ENCODE data around the gene UBE2G2.

Gene UBE2G2

DNA sequence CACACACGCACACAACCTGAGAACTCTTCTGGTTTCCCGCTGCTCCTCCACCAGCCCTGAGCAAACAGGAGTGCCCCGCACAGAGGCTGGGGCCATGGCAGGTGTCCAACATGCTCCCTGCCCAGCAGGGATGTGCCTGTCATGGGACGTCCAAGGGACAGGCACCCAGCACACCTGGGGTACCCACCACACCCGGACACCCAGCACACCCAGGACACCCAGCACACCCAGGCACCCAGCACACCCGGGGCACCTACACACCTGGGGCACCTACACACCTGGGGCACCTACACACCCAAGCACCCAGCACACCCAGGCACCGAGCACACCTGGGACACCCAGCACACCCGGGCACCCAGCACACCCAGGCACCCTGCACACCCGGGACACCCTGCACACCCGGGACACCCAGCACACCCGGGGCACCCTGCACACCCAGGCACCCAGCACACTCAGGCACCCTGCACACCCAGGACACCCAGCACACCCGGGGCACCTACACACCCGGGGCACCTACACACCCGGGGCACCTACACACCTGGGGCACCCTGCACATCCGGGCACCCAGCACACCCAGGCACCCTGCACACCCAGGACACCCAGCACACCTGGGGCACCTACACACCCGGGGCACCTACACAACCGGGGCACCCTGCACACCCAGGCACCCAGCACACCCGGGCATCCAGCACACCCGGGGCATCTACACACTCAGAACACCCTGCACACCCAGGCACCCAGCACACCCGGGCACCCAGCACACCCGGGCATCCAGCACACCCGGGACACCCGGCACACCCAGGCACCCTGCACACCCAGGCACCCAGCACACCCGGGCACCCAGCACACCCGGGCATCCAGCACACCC lies 37.9 kb downstream of the UBE2G2 start:
- DNase-seq (ENCODE audit: low spot score) = no peak
- in situ Hi-C loops (cut with MboI; ENCODE audit: low pct_unique_long_range_greater_than_20kb, low sequenced_read_pairs, unreplicated experiment) = no loop called here
- TF ChIP-seq, protein P1, sequence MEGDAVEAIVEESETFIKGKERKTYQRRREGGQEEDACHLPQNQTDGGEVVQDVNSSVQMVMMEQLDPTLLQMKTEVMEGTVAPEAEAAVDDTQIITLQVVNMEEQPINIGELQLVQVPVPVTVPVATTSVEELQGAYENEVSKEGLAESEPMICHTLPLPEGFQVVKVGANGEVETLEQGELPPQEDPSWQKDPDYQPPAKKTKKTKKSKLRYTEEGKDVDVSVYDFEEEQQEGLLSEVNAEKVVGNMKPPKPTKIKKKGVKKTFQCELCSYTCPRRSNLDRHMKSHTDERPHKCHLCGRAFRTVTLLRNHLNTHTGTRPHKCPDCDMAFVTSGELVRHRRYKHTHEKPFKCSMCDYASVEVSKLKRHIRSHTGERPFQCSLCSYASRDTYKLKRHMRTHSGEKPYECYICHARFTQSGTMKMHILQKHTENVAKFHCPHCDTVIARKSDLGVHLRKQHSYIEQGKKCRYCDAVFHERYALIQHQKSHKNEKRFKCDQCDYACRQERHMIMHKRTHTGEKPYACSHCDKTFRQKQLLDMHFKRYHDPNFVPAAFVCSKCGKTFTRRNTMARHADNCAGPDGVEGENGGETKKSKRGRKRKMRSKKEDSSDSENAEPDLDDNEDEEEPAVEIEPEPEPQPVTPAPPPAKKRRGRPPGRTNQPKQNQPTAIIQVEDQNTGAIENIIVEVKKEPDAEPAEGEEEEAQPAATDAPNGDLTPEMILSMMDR (IDR thresholded peaks at IDR 0.05; ENCODE audit: extremely low read depth, insufficient read depth, missing control alignments) = no peak

DNA sequence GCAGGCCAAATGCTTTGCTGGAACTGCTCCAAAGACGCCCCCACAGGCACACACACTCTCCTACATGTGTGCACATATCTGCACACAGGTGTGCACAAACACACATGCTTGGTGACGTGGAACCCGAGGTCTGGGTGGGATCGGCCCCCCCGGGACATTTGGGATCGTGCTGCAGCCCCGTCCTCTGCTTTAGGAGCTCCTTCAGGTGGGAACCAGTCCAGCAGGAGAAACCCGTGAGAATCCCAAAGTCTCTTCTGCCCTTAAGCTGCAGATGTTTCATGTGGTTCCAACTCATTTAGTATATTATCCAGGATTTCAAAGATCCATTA lies 38.6 kb downstream of the UBE2G2 start:
- in situ Hi-C loops (cut with MboI; ENCODE audit: low pct_unique_long_range_greater_than_20kb, low sequenced_read_pairs, unreplicated experiment) = no loop called here

DNA sequence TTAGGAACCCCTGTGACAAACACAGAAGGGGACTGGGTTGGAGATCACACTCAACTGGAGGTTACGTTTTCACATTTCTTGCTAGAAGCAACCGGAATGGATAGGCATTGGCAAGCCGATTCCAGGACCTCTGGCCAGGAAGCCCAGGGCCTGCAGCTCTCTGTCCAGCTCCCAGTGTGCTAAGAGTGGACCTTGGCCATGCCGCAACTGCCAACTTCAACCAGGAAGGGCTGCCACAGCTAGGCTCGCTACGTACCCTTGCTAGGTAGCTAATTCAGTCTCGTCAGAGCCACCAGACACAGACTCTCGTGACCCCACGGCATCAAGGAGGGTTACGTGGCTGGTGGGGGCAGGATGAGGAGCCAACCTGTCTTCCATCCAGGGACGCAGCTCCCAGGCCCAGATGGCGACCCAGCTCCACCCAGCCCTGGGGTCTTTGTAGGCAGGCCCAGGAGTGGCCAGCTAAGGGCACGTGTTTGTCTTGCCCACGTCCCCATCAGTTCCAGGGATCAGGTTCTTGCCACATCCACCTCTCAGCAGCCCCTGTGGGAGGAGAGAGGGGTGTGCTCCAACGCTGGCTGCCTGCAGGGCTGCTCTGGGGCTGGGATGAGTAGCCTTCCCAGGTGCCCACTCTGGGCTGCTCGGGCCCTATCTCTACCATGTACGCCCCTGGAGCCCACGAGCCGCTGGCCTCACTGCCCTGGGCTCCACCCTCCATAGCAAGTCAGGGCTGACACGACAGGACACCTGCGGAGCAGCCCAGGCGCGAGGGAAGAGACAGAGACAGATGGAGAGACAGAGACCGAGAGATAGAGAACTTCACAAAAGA lies 39.2 kb downstream of the UBE2G2 start:
- in situ Hi-C loops (cut with MboI; ENCODE audit: low pct_unique_long_range_greater_than_20kb, low sequenced_read_pairs, unreplicated experiment) = no loop called here
- DNase-seq (ENCODE audit: low spot score) = no peak
- TF ChIP-seq, protein P1 (IDR thresholded peaks at IDR 0.05; ENCODE audit: extremely low read depth, insufficient read depth, missing control alignments) = no peak

More for the DNA sequence above, 38.6 kb downstream of the UBE2G2 start:
- TF ChIP-seq, protein P1 (IDR thresholded peaks at IDR 0.05; ENCODE audit: extremely low read depth, insufficient read depth, missing control alignments) = no peak
- no peak for DNase-seq (ENCODE audit: low spot score)

DNA sequence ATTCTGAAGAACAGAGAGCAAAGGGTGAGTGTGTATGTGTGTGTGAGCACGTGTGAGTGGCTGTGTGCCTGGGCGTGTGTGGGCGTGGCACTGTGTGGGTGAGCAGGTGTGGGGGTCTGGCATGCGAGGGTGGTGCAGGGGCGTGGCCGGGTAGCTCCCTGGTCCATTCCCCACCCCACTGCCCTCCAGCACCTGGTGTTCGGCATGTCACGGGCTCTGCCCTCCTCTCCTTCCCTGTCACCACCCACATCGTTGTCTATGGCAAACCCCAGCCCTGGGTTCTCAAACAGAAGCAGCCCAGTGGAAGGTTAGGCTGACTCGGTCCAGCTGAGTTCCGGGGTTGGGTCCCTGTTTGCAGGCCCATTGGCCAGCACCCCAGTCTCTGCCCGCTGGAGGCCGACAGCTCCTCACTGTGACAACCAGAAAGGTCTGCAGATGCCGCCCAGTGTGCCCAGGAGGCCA lies 39.8 kb downstream of the UBE2G2 start:
- TF ChIP-seq, protein P1 (IDR thresholded peaks at IDR 0.05; ENCODE audit: extremely low read depth, insufficient read depth, missing control alignments) = no peak
- in situ Hi-C loops (cut with MboI; ENCODE audit: low pct_unique_long_range_greater_than_20kb, low sequenced_read_pairs, unreplicated experiment) = no loop called here
- DNase-seq (ENCODE audit: low spot score) = no peak

DNA sequence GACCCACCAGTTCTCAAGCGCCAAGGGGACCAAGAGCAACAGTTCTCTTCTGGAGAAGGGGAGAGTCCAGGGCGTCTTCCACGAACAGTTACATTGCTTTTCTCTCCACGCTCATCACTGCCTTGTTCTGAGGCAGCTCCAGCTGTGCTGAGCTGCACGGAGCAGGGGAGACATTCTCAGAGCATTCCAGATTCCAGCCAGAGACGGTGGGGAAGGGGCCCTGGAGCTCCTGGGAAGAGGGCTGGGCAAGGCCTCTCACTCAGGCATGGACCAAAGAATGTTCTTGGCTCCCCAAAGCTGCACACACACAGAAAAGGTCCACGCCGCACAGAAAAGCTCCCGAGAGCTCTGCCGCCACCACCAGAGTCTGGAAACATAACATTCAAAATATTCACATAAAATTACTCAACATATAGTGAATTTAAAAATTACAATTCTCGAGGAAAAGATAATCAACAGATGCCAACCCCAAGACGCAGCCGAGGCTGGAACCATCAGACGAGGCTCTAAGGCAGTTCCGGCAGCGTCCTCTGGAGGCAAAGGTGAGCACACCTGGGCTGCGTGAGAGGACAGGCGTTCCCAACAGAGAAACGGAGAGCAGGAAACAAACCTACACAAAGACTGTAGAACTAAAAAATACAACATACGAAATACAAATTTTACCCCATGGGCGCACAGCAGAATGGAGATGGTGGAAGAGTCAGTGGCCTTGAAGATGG lies 40.5 kb downstream of the UBE2G2 start:
- DNase-seq (ENCODE audit: low spot score) = no peak
- in situ Hi-C loops (cut with MboI; ENCODE audit: low pct_unique_long_range_greater_than_20kb, low sequenced_read_pairs, unreplicated experiment) = no loop called here
- TF ChIP-seq, protein P1 (IDR thresholded peaks at IDR 0.05; ENCODE audit: extremely low read depth, insufficient read depth, missing control alignments) = peak; percentile 23

DNA sequence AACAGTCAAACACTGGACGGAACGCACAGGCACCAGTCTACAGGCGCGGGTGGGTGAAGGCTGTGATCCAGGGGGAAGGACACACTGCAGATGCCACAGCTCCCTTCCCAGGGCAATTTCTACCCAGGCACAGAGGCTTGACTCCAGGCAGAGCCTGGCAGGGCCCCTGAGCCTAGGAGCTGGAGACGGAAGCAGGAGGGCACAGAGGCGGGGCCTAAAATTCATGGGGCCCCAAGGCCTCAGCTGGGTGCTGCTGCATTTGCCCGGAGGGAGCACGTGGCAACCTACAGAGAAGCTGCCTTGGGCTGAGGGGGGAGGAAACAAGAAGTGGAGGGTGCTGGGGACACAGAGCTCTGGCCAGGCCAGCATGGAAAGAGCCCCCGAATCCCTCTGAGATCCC lies 41.2 kb downstream of the UBE2G2 start:
- in situ Hi-C loops (cut with MboI; ENCODE audit: low pct_unique_long_range_greater_than_20kb, low sequenced_read_pairs, unreplicated experiment) = no loop called here
- TF ChIP-seq, protein P1 (IDR thresholded peaks at IDR 0.05; ENCODE audit: extremely low read depth, insufficient read depth, missing control alignments) = no peak
- no peak for DNase-seq (ENCODE audit: low spot score)

All from GM13977 (cell line).